ENCODE data around the gene ZNF862. TPM values are rescaled to one million over a fixed set of nuclear protein-coding genes. Genes with fewer than 3 reads are reported as not detected.

Gene ZNF862
- total and polyA plus RNA-seq, 2 of the 8 experiments (the other 6 are each of a cell fraction or from before 2014, with no cell fraction given): 1.8 to 3.9 TPM

GRCh38 chr7:149792220-149792595 lies 46.0 kb upstream of the ZNF862 start (continued):
- TF ChIP-seq ATF2 (IDR thresholded peaks at IDR 0.05; ENCODE audit: low read length): no peak
- TF ChIP-seq CHD1 (IDR thresholded peaks at IDR 0.05; ENCODE audit: low read depth, low read length): no peak
